ENCODE measurements around the gene STX3.

The STX3 gene

DNA sequence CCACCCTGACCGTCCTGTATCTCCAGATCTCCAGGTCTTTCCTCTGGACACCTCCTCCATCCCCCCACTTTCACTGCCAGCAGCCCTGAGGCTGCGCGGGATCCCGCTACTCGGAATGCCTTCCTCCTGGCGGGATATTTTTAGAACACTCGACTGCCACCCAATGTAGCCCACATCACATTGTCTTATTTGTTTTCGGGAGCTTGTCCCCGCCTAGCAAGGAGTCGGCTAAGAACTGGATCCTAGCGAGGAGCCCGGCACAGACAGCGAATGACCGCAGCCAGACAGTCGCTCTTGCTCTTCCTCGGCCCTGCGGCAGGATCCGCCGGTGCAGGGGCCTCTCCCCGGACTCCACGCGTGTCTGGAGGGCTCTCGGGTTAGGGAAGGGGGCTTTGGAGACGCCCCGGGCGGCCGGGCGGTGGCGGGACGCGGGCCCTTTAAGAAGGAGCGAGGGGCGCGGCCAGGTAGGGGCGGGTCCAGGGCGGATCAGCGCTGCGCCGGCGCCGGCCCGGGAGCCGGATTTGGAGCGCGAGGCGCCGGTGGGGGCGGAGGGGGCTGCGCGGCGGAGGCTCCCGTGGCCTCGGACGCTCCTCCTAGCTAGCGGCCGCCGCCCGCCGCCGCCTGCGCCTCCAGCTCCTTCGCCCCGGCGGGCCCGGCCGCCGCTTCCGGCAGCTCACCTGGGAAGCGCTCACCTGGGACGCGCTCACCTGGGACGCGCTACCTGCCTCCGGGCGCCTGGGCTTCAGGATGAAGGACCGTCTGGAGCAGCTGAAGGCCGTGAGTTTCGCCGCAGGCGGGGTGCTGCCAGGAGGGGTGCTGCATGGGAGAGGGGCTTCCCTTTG is at the start of gene STX3:
TSS of gene STX3 (plus strand) at position 518 of the 842 bp plus-strand sequence. CDS start at position 748, 230 bp downstream.
- peak; percentile 28 to 44 for DNase-seq (ENCODE audit: low read depth in 2 of 2, low spot score in 1 of 2)

DNA sequence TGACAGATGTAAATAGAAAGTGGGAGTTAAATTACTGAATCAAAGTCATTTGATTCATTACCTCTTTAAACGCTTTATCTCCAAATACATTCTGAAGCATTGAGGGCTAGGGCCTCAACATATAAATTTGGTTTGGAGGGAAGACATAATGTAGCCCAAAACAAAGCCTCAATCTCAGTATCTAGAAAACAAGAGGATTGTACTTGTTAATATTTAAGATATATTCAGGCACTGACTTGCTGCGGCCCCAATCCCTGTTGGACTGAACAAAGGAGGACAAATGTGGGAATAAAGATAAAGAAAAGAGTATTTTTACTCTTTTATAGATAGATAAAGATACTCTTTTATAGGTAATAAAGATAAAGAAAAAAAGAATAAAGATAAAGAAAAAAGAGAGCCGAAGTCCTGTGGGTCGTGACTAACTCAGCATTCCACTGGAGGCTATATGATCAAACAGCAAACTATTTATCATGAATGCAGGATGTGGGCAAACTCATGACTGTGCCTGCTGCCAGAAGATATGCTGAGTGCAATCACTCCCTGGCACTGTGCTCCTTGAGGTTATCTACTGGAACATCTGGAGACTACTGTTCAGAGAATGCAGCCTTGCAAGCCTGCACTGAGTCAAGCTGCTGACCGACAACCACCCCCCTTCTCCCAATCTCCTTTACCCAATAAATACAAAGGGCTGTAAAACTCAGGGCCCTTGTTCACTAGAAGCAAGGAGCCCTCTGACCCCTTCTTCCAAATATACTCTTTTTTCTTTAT is 48.5 kb upstream of the STX3 start:
- DNase-seq (ENCODE audit: low read depth in 2 of 2, low spot score in 1 of 2): no peak

GRCh38 chr11:59707371-59707770 is 47.8 kb upstream of the STX3 start:
- no peak for DNase-seq (ENCODE audit: low read depth in 2 of 2, low spot score in 1 of 2)

- DNase-seq (ENCODE audit: low read depth in 2 of 2, low spot score in 1 of 2): no peak
Measured at GRCh38 chr11:59708537-59708936, 46.6 kb upstream of the STX3 start.

GRCh38 chr11:59710136-59710847 is 44.9 kb upstream of the STX3 start:
- DNase-seq (ENCODE audit: low read depth in 2 of 2, low spot score in 1 of 2): no peak

- DNase-seq (ENCODE audit: low read depth in 2 of 2, low spot score in 1 of 2): no peak
Measured at GRCh38 chr11:59713745-59714144, 41.4 kb upstream of the STX3 start, which contains the start of gene OR10V1. TSS of gene OR10V1 (minus strand) at chr11:59713845. CDS start at chr11:59713845, 0 bp downstream.

DNA sequence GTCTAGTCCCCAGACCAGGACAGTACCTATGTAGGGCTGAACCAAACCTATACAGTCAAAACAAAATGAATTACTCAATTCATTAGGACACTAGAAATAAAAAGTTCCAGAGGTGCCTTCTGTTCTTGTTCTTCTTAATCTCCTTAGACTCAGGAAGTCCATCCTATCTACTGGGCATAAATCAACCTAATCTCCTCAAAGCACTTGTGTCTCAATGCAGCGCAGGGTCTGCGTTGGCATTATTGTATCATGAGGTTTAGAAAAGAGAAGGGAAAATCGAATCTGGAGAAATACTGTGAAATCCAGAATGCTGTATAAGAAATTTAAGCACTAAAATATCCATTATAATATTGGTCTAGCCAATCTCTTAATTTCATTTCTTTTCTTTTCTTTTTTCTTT is 39.1 kb upstream of the STX3 start:
- DNase-seq (ENCODE audit: low read depth in 2 of 2, low spot score in 1 of 2): no peak

- no peak for DNase-seq (ENCODE audit: low read depth in 2 of 2, low spot score in 1 of 2)
Measured at GRCh38 chr11:59719556-59719955, 35.6 kb upstream of the STX3 start.

DNA sequence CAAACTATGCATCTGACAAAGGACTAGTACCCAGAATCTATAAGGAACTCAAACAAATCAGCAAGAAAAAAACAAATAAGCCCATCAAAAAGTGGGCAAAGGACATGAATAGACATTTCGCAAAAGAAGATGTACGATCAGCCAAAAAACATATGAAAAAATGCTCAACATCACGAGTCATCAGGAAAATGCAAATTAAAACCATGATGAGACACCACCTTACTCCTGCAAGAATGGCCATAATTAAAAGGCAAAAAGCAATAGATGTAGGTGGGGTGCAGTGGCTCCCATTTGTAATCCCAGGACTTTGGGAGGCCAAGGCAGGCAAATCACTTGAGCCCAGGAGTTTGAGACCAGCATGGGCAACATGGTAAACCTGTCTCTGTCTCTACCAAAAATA is 31.1 kb upstream of the STX3 start:
- DNase-seq (ENCODE audit: low read depth in 2 of 2, low spot score in 1 of 2): no peak

DNA sequence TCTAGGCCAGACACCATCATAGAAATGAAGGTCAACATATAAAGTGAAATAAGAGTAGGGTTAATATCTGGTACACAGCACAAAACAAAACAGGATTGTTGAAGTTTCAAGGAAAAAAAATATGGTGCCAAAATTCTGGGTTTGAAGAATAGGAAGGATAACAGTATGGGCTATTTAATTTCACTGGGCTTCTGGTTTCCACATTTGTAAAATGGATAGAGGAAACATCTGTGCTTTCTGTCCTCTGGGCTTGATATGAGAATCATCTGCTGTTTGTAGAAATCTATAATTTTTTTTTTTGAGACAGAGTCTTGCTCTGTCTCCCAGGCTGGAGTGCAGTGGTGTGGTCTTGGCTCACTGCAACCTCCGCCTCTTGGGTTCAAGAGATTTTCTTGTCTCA is 27.8 kb upstream of the STX3 start:
- DNase-seq (ENCODE audit: low read depth in 2 of 2, low spot score in 1 of 2): no peak

GRCh38 chr11:59728154-59728553 is 27.0 kb upstream of the STX3 start:
- no peak for DNase-seq (ENCODE audit: low read depth in 2 of 2, low spot score in 1 of 2)

DNA sequence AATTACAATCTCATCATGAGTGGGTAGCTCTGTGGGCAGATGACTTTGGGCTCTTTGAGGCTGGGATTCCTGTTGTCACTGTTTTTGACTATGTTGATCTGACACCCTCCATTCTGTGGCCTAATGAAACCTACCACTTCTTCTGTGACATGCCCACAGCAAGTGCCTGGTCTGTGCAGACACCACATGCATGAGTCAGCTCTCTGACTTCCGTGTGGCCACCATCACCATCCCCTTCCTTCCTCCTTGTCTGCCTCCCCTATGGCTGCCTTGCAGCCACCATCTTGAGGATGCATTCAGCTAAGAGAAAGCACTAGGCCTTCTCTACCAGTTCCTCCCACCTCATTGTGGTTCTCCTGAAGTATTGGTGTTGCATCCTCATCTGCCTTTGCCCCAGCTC is 26.3 kb upstream of the STX3 start:
- no peak for DNase-seq (ENCODE audit: low read depth in 2 of 2, low spot score in 1 of 2)

GRCh38 chr11:59729834-59730233 is 25.3 kb upstream of the STX3 start:
- DNase-seq (ENCODE audit: low read depth in 2 of 2, low spot score in 1 of 2): no peak

GRCh38 chr11:59730896-59731565 is 24.1 kb upstream of the STX3 start:
- DNase-seq (ENCODE audit: low read depth in 2 of 2, low spot score in 1 of 2): no peak

GRCh38 chr11:59746111-59746510 is 9.1 kb upstream of the STX3 start:
- DNase-seq (ENCODE audit: low read depth in 2 of 2, low spot score in 1 of 2): no peak

- peak; percentile 58 to 76 for DNase-seq (ENCODE audit: low read depth in 2 of 2, low spot score in 1 of 2)
Measured at GRCh38 chr11:59753650-59754493, 1.3 kb upstream of the STX3 start.

GRCh38 chr11:59754494-59754858 is 700 bp upstream of the STX3 start:
- DNase-seq (ENCODE audit: low read depth in 2 of 2, low spot score in 1 of 2): no peak

DNA sequence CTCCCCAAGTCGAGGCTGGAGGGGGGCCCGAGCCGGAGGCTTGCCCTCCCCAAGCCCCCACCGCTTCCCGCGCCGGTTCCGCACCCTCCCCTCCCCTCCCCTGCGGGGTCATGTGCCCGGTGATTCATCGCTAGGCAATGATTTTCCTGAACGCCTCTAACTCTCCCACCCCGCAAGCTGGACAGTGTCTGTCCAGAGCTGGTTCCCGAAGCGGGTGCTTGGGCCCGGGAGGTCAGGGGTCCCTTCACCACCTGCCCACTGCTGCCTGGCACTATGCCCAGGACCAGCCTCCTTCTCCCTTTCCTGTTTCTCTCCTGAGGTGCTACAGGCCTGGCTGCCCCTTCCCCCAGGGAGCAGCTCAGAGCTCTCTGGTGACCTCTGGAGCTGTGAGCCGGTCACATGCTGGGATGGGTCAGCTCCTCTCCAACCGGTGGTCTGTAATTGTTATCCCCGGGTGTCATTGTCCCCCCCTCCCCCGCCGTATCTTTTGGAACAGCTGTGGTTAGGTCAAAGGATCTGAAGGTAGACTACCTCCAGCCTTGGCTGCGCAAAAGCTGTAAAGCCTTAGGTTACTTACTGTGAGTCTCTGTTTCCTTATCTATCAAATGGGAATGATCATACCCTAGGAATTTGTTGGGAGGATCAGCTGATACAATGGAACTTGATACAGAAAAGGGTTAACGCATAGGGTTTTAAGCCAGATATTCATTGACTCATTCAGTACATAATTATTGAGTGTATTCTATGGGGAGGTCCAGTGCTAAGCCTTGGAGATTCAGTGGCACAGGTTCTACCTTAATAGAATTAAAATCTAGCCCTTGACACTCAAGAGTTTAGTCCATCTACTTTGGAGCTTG is 753 bp downstream of the STX3 start:
- DNase-seq (ENCODE audit: low read depth in 2 of 2, low spot score in 1 of 2): peak in 1 of 2 donors; percentile 26

- no peak for DNase-seq (ENCODE audit: low read depth in 2 of 2, low spot score in 1 of 2)
Measured at GRCh38 chr11:59756558-59756840, 1.3 kb downstream of the STX3 start.

DNA sequence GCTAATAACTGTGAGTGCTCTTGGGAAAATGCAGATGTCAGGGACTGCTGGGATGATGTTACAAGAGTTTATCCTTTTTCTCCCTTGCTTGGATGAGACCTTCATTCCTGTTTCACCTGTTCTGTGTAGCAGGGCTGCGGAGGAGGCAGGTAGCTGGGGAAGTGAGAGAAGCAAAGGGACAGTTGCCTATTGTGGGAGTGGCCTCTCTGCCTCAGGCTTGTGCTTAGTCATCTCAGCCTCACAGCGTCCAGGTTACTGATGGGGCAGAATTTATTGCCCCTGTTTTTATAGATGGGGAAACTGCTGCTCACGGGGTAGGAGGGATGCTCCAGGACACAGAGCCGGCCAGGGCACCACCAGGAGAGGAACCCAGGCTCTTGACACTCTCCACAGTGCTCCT is 1.7 kb downstream of the STX3 start:
- DNase-seq (ENCODE audit: low read depth in 2 of 2, low spot score in 1 of 2): no peak
